HG03342 (cell line): ENCODE results near the gene C14orf132.

Experiments
- ATAC-seq: cut with Tn5 transposase; IDR thresholded peaks from one replicate; pipeline ENCODE4 v1.9.1; 2021; ENCODE audit warnings: mild to moderate bottlenecking, moderate library complexity; ENCODE audit not compliant: unreplicated experiment

The C14orf132 gene

DNA sequence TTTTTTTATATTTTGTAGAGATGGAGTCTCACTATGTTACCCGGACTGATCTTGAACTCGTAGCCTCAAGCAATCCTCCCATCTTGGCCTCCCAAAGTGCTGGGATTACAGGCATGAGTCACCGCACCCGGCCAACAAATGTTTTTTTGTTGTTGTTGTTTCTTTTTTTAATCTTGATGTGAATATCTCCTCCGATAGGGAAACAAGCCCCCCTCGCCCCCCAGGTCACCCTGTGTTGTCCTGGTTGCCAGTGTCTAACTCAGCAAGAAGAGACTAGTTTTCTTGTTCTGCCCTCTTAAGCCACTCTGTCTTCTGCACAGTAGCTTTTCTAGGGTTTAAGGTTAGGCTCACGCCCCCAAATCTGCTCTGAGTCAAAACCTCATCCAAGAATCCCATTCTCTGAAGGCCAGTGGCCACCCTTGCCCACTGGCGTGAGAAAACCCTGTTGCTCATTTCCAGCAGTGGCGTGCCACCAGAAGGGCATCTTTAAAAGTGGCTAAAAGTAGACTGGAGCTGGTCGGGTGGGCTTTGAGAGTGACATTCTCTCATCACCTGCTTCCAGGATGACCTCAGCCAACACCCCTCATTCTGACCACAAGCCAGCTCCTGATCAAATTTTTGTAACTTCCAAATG is 42.7 kb downstream of the C14orf132 start:
- ATAC-seq = no peak

DNA sequence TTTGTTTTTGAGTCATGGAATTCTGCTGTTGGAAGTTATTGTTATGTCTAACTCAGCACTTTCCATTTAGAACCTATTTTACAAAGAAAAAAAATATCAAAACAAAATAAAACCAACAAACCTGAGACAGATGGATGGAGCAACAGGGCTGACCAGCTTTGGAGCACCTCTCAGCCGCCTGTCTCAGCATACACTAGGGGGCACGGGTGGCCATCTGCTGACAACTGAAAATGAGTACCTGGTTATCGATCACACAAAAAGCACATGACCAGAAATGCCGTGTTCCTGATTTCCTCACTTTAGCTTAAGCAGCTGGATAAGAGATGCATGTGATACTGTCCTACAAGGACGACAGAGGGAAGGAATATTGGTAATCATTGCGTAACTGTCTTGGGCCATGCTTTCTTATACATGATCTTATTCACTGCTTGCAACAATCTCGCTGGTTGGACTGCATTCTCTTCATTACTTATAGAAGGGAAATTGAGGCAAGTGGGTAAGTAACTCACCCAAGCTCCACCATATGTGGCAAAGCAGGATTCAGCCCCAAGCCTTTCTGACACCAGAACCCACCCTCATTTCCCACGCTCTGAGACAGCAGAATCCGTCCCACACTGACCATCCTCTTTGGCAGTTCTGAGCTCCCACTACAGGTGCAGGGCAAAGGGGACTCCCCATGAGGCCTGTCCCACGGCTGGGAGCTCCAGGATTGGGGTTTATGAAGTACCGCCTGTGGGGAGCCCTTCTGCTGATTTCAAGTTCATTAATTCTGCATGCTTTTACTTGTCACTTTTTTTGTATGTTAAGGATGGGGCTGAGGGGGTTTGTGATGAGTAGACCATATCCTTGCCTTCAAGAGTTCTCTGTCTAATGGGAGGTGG is 43.5 kb downstream of the C14orf132 start:
- ATAC-seq = no peak

DNA sequence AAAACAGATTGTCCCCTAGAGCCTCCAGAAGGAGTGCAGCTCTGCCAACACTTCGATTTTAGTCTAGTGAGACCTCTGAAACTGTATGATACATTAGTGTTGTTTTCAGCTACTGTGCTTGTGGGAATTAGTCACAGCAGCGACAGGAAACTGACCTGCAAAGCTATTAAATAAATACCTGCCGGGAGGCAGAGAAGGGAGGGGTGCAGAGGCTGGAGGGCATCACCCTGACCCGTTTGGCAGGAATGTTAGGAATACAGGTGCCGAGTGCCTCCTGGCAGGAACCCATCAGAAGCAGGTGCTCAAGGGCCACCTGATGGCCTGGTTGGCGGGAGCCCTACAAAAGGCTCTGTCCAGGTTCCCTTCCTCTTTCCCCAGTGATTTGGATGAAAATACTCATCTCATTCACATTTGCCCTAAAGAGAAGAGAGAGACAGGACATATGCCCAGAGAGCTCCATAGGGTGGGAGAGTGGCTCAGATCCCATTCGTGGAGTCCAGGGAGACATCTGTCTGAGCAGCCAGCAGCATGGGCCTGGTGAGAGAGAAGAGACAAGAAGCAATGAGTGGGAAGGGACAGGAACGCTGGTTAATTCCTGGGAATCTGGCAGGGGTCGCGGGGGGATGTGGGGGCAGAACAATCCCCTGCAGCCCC is 44.6 kb downstream of the C14orf132 start:
- no peak for ATAC-seq

DNA sequence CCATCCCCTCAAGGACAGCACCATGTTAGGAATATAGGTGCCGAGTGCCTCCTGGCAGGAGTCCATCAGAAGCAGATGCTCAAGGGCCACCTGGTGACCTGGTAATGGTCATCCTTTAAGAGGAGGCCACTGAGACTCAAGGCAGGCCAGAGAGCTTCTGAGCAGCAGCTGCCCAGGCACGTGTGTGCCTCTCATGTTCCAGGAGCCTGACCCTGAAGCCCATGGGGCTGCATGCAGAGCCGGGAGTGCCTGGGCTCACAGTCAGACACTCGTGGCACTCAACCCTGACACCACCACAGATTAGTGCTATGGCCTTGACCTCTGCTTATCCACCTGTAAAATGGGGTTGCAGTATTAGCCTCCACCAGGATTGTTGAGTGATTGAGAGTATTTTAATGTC is 45.6 kb downstream of the C14orf132 start:
- ATAC-seq = no peak

DNA sequence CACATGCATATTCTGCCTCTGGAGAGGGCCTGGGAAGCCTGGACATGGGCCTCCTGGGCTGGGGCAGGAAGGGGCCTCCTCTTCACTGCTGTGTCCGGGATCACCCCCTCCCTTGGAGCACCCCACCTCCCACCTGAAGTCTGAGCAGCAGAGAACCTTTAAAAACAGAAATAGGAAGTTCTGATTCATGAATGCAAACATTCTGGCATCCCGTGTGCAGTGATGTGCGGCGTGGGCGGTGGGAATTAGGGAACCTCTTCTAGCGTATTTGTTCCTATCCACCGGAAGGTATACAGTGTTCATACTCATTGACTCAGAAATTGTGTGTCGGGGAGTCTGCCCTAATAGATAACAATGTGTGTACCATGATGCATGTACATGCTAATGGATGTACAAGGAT is 46.2 kb downstream of the C14orf132 start:
- ATAC-seq = no peak

DNA sequence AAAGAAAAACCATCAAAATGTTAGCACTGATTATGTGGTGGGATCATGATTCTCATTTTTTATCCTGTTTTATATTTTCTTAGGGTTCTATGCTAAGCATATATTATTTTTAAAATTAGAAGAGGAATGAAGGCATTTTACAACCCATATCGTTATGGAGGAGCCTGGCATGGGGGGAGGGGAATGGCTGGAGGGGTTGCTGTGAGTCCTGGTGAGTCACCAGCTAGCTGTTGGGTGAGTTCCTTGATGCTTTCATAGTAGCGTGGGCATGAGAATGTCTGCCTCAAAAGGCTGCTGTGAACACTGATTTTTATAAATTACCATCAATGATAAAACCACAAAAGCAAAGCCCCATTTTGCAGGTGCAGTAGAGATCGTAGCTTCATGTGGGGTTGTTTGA is 46.9 kb downstream of the C14orf132 start:
- ATAC-seq = no peak

DNA sequence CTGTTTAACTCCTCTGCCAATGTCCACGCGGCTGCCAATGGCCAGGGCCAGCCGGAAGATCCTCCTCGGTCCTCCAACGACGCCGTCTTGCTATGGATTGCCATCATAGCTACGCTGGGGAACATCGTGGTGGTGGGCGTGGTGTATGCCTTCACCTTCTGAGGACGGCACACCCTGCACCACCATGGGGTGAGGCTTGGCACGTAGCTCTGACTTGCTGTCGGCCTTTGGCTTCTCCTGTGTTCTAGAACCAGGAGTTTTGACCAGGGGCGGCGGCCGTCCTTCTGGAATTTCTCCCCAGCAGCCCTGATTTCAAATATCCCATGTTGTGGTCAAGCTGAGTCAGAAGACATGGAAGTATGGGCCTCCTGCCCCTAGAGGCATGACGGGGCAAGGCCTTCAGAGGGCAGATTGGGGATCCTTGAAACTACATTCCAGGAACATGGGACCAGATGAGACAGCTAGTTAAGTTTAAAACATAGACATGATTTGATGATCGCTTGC is 47.5 kb downstream of the C14orf132 start:
- no peak for ATAC-seq

DNA sequence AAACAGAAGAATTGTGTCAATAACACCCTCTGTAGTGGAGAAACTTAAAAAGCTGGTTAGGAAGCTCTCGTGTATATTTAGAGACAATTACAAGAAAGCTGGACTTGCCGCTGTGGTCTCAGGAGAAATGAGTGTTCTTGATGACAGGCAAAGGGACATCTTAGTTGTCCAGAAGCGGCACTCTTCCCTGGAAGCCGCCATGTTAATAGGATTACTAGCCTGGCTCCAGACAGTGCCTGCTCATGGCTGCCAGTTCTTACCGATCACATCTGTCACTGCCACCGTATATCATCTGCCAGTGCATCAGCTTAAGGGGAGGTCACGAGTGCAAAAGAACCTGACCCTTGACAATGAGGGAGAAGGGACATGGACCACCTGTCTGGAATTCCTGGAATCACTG is 48.9 kb downstream of the C14orf132 start:
- no peak for ATAC-seq

DNA sequence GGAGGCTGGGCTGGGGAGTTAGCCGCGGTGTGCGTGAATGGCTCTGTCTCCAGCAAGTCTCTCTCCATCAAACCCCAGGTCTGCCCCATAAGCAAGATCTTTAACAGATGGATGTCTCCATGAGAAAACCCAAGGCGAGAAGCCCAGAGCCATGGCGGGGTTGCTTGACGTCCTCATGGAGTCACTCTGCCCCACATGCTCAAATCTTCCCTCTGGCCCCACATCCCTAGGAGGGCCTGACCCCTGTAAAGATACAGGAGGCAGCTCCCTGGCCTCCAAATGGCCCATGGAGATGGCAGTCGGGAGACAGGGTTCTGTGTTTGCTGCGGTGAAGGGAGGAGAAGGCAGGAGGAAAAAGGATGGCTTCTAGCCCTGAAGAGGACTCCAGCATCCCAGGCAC is 49.3 kb downstream of the C14orf132 start:
- no peak for ATAC-seq

DNA sequence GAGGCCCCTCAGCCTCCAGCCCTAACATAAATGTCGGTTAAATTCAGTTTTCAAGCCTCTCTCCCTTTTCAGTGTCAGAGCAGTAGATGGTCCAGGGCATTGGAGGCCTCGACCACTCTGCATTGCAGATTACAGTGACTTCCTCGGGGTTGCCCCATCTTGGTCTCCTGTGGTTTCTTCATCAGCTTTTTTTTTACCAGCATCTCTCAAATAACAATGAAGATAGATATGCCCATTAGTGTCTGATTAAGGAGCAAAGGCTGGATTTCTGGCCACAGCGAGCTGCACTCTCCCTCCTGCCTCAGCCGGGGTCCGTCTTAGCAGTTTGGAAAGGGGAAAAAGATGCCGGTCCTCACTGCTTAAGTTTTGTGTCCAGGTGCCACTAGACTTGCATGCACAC is 49.7 kb downstream of the C14orf132 start:
- ATAC-seq = no peak

DNA sequence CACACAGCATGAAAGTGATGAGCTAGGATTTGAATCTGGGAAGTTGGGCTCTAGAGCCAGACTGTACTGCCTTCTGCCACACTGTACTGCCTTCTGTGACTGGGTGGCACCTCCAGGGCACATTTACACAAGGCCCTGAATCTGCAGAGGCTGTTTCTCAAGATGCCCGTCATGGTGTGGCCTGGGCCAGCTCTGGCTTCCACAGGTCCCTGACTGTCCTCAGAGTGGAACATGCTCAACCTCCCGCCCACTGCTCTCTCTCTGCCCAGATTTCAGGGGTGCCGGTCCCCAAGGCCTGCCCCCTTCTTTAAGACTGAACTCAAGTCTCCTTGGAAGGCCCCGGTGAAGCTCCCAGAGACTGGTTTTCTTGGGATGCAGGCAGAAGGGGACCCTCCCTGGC is 50.2 kb downstream of the C14orf132 start:
- no peak for ATAC-seq

DNA sequence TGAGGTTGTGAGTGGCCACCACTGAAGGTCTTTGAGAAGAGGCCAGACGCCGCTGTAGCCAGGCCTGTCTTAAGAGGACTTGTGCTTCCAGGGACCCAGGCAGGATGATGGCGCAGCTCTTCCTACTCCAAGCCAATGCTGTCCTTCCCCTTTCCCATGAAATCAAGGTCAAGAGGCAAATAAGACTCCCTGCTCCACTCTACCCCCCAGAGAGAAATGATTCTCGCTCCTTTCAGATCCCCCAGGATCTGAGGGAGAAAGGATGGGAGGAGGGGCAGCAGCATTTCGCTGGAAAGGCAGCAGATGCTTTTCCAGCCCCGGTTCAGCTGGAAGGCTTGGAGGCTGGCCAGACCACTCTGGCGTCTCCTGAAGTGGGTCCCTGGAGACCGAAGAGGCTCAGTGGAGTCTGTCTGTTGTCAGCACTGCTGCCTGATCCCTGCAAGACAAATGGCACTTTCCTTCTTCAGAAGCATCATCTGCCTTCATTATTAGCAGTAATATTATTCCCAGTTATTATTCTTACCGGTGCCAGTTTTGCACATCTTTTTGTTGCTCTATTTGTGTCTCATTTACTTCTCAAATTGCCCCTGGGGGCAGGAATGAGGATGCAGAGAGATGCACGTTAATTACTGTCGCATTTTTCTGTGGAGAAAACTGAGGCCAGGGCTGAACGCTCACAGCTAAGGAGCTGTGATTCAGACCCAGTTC is 51.4 kb downstream of the C14orf132 start:
- ATAC-seq = no peak

DNA sequence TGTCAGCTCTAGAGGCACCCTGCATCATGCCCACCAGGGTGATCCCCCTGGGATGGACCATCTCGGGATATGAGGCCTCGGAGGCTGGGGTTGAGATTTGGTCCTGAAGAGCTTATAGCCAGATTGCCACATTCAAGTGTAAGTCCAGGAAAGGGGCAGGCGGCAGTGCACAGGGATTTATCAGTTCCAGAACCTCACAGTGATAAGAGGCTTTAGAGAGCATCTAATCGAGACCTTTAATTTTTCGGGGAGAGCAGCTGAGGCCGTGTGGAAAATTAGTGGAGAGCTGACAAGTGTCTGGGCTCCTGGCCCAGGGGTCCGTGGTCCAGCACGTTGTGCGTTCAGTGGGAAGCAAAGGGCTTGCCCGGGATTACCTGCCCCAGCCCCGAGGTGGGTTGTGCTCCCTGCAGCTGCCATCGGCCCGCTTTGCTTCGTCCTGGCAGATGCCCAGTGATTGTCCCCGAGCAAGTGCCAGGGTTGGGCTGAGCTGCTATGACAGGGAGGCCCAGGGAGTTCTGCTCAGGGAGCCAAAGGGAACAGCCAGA is 52.1 kb downstream of the C14orf132 start:
- no peak for ATAC-seq

DNA sequence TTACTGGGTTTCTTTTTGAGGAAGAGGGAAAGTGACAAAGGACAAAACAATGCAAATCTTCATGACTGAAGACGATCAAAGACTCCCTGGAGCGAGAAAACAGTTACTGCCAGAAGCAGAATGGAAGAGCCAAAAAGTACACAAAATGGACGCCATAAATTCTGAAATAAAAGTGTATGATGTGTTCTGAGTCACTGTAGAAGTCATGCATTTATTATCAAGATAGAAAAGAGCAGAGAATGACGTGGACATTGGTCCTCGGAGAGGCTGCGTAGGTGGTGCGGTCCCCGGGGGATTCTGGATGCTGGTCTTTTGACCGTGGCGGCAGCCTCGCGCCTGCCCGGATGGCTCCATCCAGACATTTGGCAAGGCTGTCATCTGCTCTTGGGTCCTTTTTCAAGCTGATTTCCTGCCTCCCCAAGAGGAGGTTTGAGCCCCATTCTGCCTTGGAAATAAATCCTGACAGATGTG is 52.8 kb downstream of the C14orf132 start:
- no peak for ATAC-seq

DNA sequence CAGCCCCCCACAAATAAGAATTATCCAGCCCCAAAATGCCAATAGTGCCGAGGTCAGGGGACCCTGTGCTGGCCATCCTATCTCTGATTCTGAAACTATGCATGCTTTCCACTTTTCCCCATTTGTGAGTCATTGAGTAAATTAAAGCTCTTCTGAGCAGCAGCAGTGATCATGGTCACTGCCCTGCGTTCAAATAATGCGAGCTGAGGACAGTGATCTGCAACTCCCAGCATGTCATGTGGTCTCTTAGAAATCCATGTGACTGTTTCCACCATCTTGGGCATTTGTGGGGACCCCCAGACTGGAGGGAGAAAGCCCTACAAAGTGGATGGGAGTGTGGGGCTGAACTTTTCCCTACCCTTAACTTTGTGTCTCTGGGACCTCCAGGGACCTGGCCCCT is 53.8 kb downstream of the C14orf132 start:
- no peak for ATAC-seq

DNA sequence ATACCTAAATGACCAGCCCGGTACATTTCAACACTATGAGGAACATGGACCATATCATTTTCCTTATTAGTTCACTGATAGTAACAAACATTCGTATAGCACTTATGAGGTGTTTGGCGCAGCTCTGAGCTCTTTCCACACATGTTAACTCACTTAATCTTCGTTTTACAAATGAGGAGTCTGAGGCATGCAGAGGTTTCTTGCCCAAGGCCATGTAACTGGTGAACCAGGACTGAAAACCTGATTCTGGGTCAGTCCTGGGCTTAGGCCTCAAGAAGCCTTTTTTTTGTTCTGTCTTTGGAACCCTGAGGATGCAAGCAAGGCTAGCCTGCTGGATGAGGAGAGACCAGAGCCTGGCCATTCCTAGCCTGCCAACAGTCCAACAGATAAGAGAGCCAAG is 55.0 kb downstream of the C14orf132 start:
- ATAC-seq = no peak

DNA sequence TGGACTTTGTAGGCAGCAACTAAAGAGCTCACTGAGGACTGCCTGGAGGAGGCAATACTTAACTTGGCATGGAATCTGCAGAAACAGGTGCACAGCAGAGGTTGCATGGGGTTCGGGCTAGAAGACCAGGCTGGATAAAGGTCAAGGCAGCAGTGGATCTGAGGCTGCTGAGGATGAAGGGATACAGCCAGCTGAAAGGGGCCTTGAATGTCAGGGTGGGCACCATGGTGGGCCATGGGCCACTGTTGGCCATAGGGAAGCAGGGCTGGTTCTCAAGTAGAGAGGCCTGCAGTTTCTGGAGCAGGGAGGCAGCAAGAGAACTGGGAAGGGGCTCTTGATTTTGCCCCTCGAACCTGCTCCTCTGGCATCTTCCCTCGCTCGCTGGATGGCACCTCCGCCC is 55.5 kb downstream of the C14orf132 start:
- ATAC-seq = no peak

DNA sequence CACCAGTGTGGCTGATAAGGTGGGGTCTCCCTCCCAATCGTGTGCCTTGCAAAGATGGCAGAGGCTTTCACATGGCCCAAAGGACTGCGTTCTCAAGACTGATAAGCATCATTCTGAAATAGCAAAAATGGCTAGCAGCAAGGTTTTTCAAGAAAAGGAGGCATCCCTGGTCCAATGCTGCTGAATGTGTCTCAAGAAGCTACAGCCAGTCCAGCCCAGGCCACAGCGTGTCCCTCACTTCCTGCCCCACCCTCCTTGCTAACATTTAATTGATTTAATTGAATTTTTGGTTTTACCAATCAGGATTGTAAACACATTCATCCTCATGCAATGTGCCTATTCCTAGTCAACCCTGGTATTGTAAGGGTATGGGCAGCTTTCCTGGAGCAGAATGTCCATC is 55.9 kb downstream of the C14orf132 start:
- ATAC-seq = no peak

DNA sequence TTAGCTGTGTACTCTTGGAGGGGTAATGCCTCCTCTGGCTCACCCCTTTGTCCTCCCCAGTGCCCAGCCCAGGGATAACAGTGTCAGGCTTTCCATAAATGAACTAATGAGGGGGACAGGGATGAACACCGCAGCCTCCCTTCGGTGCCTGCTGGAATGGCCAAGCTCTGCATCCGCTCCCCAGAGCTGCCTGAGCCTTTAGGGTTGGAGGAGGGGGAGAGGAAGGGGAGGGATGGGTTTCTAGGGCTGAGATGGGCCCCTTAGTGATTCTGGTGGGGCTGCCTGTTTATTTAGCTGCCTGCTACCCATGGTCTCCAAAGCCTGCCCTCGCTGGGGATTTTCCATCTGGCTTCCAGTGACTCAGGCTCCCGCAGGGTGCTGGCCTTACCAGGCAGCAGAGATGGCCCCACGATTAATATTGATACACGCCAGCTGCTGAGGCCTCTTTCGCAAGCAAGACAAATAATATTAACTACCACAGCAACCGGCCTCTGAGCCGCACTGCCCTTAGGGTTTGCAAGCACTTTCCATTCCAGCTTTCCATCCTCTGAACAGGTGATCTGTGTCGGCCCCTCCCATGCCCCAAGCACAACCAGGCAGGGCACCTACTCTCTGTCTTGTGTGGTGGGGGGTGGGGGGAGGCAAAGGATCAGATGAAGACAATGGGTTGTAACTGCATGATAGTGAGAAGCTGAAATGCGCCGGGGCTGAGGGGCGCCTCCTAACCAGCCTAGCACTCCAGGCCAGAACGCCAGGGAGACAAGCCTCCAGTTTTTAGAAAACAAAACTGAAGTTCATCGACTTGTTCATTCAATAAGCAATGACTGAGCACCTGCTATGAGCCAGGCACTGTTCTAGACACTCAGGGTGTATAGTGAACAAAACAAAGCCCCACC is 56.7 kb downstream of the C14orf132 start:
- no peak for ATAC-seq
